Natural killer cell (primary cell): ENCODE results near the gene ESR1. TPM values are rescaled to one million over a fixed set of nuclear protein-coding genes. Genes with fewer than 3 reads are reported as not detected.

ENCODE experiments used
- ATAC-seq, 3 donors: fragments of 150-1000 bp in 2 of 3; fragments of 200-7000 bp in 1 of 3; cut with Tn5 transposase; 1 replicate in 1 of 3; 2 replicates in 2 of 3; pipeline ENCODE4 v1.10.0; 2021; ENCODE audit warnings: mild to moderate bottlenecking in 2 of 3, moderate library complexity in 2 of 3
- DNase-seq, 2 donors: peaks; one replicate each; pipeline versions ENCODE4 v3.0.0 to v3.0.0-alpha.2; 2013 to 2021; ENCODE audit warnings: mixed read lengths in 1 of 2
- H3K27ac ChIP-seq: one replicate; pipeline ENCODE4 v1.5.1; 2013; ENCODE audit warnings: mild to moderate bottlenecking, low read length
- H3K27me3 ChIP-seq: one replicate; pipeline ENCODE4 v1.6.1; 2013; ENCODE audit warnings: low read length; ENCODE audit not compliant: control insufficient read depth, insufficient read depth
- H3K36me3 ChIP-seq: one replicate; pipeline ENCODE4 v1.6.1; 2013; ENCODE audit warnings: low read length; ENCODE audit not compliant: control insufficient read depth, insufficient read depth
- H3K4me1 ChIP-seq: one replicate; pipeline ENCODE4 v1.6.1; 2013; ENCODE audit warnings: low read length; ENCODE audit not compliant: control insufficient read depth, insufficient read depth
- H3K4me3 ChIP-seq: one replicate; pipeline ENCODE4 v1.5.1; 2013; ENCODE audit warnings: low read length
- H3K9me3 ChIP-seq: one replicate; pipeline ENCODE4 v1.6.1; 2013; ENCODE audit warnings: low read length; ENCODE audit not compliant: control insufficient read depth, insufficient read depth
- H3K27ac Mint-ChIP-seq, 2 donors: one replicate each; pipeline ENCODE4 v1.8.0; 2022; ENCODE audit warnings: mild to moderate bottlenecking in 2 of 2, mixed read lengths in 2 of 2, moderate library complexity in 1 of 2
- H3K27me3 Mint-ChIP-seq, 2 donors: one replicate each; pipeline ENCODE4 v1.8.0; 2022; ENCODE audit warnings: low read depth in 2 of 2, mixed read lengths in 2 of 2
- H3K36me3 Mint-ChIP-seq: one replicate; pipeline ENCODE4 v1.8.0; 2022; ENCODE audit warnings: mixed read lengths
- H3K4me1 Mint-ChIP-seq, 2 donors: one replicate each; pipeline ENCODE4 v1.8.0; 2022; ENCODE audit warnings: mixed read lengths in 2 of 2
- H3K4me3 Mint-ChIP-seq: one replicate; pipeline ENCODE4 v1.8.0; 2022; ENCODE audit warnings: mild to moderate bottlenecking, moderate library complexity, mixed read lengths
- H3K9me3 Mint-ChIP-seq, 2 donors: one replicate each; pipeline ENCODE4 v1.8.0; 2022; ENCODE audit warnings: mixed read lengths in 2 of 2
- WGBS: methylation state at CpG from one replicate; pipeline ENCODE4 v1.1.7; 2013; ENCODE audit warnings: missing lambda C conversion rate; ENCODE audit not compliant: insufficient coverage; 5-methylcytosine and 5-hydroxymethylcytosine counted together
- intact Hi-C: fragments of 100-400 bp; cut with micrococcal nuclease; formaldehyde crosslinking; loops from one replicate; pipeline ENCODE4 v1.14.2; 2022
- total RNA-seq, 4 donors: library from RNA; stranded (reverse); fragments of 120-200 nt in 1 of 4; gene quantifications; one replicate each; pipeline versions ENCODE4 v1.2.3 to v1.2.4, GENCODE V29; 2013 to 2022
- TF ChIP-seq, protein P1 (sequence below): fragments of 200-600 bp; IDR thresholded peaks from one replicate; pipeline ENCODE4 v1.8.0; 2022; ENCODE audit warnings: antibody characterized with exemption

ESR1 gene
- total RNA-seq, 3 donors from 2014 or later (not counting 1 experiment from before 2014, with no cell fraction given): 0.11 to 0.64 (median 0.60) TPM

DNA sequence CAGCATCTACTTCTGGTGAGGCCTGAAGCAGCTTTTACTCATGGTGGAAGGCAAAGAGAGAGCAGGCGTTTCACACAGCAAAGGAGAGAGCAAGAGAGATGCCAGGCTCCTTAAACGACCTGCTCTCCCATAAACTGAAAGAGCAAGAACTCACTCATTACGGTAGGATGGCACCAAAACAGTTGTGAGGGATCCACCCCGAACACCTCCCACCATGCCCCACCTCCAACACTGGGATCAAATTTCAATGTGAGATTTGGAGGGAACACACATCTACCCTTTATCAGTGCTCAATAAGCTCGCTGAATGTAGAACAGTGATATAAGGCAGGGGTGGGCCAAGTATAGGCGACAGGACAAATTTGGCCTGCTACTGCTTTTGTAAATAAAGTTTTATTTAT is 244.6 kb downstream of the ESR1 start:
- H3K4me1 Mint-ChIP-seq: no peaks in the 10 kb centered on the region
- ATAC-seq (no peak), DNase-seq (no peak)
- H3K27ac Mint-ChIP-seq: no peak overlapping the region
- Histone ChIP-seq H3K36me3 (no peaks in the 10 kb centered on the region), H3K27me3 (no peaks in the 10 kb centered on the region), H3K4me3 (no peak overlapping the region), H3K4me1 (no peaks in the 10 kb centered on the region), H3K27ac (no peak overlapping the region), H3K9me3 (no peaks in the 10 kb centered on the region)
- peaks cover 2 to 7% of the 10 kb centered on the region in 2 donors for H3K27me3 Mint-ChIP-seq
- H3K9me3 Mint-ChIP-seq: no peaks in the 10 kb centered on the region
- intact Hi-C loops: no loop called here
- H3K36me3 Mint-ChIP-seq: no peaks in the 10 kb centered on the region
- 69% methylated on average over 3 of the region's 6 CpGs for WGBS
- H3K4me3 Mint-ChIP-seq: no peak overlapping the region
- TF ChIP-seq, protein P1, sequence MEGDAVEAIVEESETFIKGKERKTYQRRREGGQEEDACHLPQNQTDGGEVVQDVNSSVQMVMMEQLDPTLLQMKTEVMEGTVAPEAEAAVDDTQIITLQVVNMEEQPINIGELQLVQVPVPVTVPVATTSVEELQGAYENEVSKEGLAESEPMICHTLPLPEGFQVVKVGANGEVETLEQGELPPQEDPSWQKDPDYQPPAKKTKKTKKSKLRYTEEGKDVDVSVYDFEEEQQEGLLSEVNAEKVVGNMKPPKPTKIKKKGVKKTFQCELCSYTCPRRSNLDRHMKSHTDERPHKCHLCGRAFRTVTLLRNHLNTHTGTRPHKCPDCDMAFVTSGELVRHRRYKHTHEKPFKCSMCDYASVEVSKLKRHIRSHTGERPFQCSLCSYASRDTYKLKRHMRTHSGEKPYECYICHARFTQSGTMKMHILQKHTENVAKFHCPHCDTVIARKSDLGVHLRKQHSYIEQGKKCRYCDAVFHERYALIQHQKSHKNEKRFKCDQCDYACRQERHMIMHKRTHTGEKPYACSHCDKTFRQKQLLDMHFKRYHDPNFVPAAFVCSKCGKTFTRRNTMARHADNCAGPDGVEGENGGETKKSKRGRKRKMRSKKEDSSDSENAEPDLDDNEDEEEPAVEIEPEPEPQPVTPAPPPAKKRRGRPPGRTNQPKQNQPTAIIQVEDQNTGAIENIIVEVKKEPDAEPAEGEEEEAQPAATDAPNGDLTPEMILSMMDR: no peak

DNA sequence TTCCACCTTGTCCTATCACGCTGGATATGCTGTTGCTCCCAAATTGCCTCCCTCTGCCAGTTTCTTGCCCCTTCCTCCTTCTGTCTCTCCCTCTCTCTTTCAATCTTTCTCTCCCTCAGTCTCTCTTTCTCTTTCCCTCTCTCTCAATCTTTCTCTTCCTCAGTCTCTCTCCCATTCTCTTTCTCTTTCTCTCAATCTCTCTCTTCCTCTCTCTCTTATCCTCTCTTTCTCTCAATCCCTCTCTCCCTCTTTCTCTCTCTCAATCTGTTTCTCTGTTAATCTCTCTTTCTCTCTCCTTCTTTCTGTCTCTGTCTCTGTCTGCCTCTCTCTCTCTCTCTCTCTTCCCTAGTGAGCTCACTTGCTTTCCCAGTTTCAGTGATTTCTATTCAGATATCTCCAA is 245.8 kb downstream of the ESR1 start:
- Mint-ChIP-seq H3K27ac (no peak overlapping the region), H3K27me3 (peaks cover 2 to 12% of the 10 kb centered on the region in 2 donors), H3K4me1 (no peaks in the 10 kb centered on the region), H3K4me3 (no peak overlapping the region), H3K9me3 (no peaks in the 10 kb centered on the region), H3K36me3 (no peaks in the 10 kb centered on the region)
- 100% methylated on average over 1 of the region's 1 CpG for WGBS
- Histone ChIP-seq H3K9me3 (no peaks in the 10 kb centered on the region), H3K27me3 (no peaks in the 10 kb centered on the region), H3K4me3 (no peak overlapping the region), H3K4me1 (no peaks in the 10 kb centered on the region), H3K27ac (no peak overlapping the region), H3K36me3 (no peaks in the 10 kb centered on the region)
- no peak for DNase-seq
- no peak for ATAC-seq
- intact Hi-C loops: no loop called here
- TF ChIP-seq, protein P1: no peak

DNA sequence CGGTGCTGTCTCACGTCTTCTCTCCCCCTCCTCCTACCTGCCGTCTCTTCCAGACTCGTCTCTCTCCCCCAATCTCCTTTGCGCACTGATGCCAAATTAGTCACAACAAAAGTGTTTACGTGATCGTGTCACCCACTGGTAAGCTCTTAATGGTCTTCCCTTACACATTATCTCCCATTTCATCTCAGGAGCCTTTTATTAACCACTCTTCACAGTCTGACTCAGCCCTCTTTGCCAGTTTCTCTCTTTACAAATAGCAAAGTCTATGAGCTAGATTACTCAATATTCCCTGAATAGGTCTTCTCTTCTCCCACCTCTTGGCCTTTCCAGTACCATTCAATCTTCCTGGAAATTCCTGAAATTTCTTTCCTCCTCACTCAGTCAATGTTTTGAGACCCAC is 247.0 kb downstream of the ESR1 start:
- TF ChIP-seq, protein P1: no peak
- DNase-seq: no peak
- H3K36me3 Mint-ChIP-seq: no peaks in the 10 kb centered on the region
- Histone ChIP-seq H3K36me3 (no peaks in the 10 kb centered on the region), H3K27ac (no peak overlapping the region), H3K4me3 (no peak overlapping the region), H3K4me1 (no peaks in the 10 kb centered on the region), H3K27me3 (no peaks in the 10 kb centered on the region), H3K9me3 (no peaks in the 10 kb centered on the region)
- intact Hi-C loops: no loop called here
- no peak for ATAC-seq
- no peak overlapping the region for H3K4me3 Mint-ChIP-seq
- WGBS: 77% methylated on average over 7 of the region's 7 CpGs
- peaks cover 2 to 19% of the 10 kb centered on the region in 2 donors for H3K27me3 Mint-ChIP-seq
- no peak overlapping the region for H3K27ac Mint-ChIP-seq
- H3K9me3 Mint-ChIP-seq: no peaks in the 10 kb centered on the region
- H3K4me1 Mint-ChIP-seq: no peaks in the 10 kb centered on the region

DNA sequence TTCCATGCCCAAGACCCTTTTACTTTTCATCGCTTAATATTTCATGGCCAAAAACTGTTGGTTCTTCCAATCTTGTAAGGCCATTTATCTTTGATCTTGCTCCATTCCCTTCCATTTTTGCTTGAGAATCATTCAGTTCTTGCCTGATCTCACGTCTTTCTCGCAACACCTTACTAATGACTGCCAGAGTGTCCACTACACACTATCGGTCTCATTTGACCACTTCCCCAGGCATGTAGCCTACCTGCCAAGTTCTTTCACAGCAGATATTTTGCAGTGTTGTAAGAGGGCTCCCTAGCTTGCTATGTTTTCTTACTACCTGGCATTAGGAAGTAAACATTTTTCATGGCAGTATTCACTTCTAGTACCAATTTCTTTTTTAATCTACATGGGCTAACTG is 248.0 kb downstream of the ESR1 start:
- DNase-seq (no peak), ATAC-seq (no peak)
- intact Hi-C loops: no loop called here
- no peak overlapping the region for H3K4me3 ChIP-seq
- no peak overlapping the region for H3K27ac ChIP-seq
- H3K27me3 ChIP-seq: no peaks in the 10 kb centered on the region
- H3K36me3 ChIP-seq: no peaks in the 10 kb centered on the region
- Mint-ChIP-seq H3K27me3 (peaks cover 6 to 29% of the 10 kb centered on the region in 2 donors), H3K4me3 (no peak overlapping the region), H3K27ac (no peak overlapping the region), H3K4me1 (no peaks in the 10 kb centered on the region), H3K9me3 (no peaks in the 10 kb centered on the region), H3K36me3 (no peaks in the 10 kb centered on the region)
- H3K4me1 ChIP-seq: no peaks in the 10 kb centered on the region
- TF ChIP-seq, protein P1: no peak
- WGBS: 96% methylated on average over 4 of the region's 4 CpGs
- H3K9me3 ChIP-seq: no peaks in the 10 kb centered on the region
